Stimulated activated memory B cell treated with anti-CD40 and anti-IgM and Interleukin-4, amounts not matched to agents 10 μg/mL and 1 μg/mL and 100 μg/mL, for 72 hours (primary cell): ENCODE data around the gene SSRP1.

Experiments used
- ATAC-seq: fragments of 150-1000 bp; cut with Tn5 transposase; 2 replicates; pipeline ENCODE4 v1.10.0; 2021
- H3K27ac Mint-ChIP-seq: one replicate; pipeline ENCODE4 v1.8.0; 2022; ENCODE audit warnings: mild to moderate bottlenecking, mixed read lengths
- H3K27me3 Mint-ChIP-seq: one replicate; pipeline ENCODE4 v1.8.0; 2022; ENCODE audit warnings: mixed read lengths
- H3K36me3 Mint-ChIP-seq: one replicate; pipeline ENCODE4 v1.8.0; 2022; ENCODE audit warnings: mixed read lengths
- H3K4me1 Mint-ChIP-seq: one replicate; pipeline ENCODE4 v1.8.0; 2022; ENCODE audit warnings: mixed read lengths
- H3K4me3 Mint-ChIP-seq: one replicate; pipeline ENCODE4 v1.8.0; 2022; ENCODE audit warnings: mild to moderate bottlenecking, moderate library complexity, mixed read lengths
- H3K9me3 Mint-ChIP-seq: one replicate; pipeline ENCODE4 v1.8.0; 2022; ENCODE audit warnings: mixed read lengths

The SSRP1 gene

GRCh38 chr11:57335343-57336110 is at the start of gene SSRP1:
SSRP1 (minus strand) TSS chr11:57335892; CDS start chr11:57335121, 771 bp downstream.
- peaks cover 6% of the 10 kb centered on the region for H3K27me3 Mint-ChIP-seq
- H3K4me3 Mint-ChIP-seq: peak within 1 kb of the TSS; percentile 93
- H3K27ac Mint-ChIP-seq: peak within 1 kb of the TSS; percentile 98
- H3K4me1 Mint-ChIP-seq: peaks cover 36% of the 10 kb centered on the region
- H3K9me3 Mint-ChIP-seq: no peaks in the 10 kb centered on the region
- ATAC-seq: peak; percentile 99
- peaks cover 38% of the 10 kb centered on the region for H3K36me3 Mint-ChIP-seq

- no peak for ATAC-seq
- H3K4me3 Mint-ChIP-seq: no peak within 1 kb of the TSS
- no peaks in the 10 kb centered on the region for H3K9me3 Mint-ChIP-seq
- H3K4me1 Mint-ChIP-seq: no peaks in the 10 kb centered on the region
- H3K27ac Mint-ChIP-seq: no peak within 1 kb of the TSS
- peaks cover 37% of the 10 kb centered on the region for H3K27me3 Mint-ChIP-seq
- no peaks in the 10 kb centered on the region for H3K36me3 Mint-ChIP-seq
These were observed 45.3 kb upstream of the SSRP1 start, which contains the start of gene PRG3 for GRCh38 chr11:57380975-57381374. PRG3 (minus strand) TSS chr11:57381150; CDS start chr11:57380708, 442 bp downstream.

- Mint-ChIP-seq H3K27ac (no peak overlapping the region), H3K4me3 (no peak overlapping the region), H3K4me1 (no peaks in the 10 kb centered on the region), H3K9me3 (no peaks in the 10 kb centered on the region), H3K27me3 (peaks cover 37% of the 10 kb centered on the region), H3K36me3 (no peaks in the 10 kb centered on the region)
- no peak for ATAC-seq
These were observed 44.0 kb upstream of the SSRP1 start for GRCh38 chr11:57379732-57380131.

- Mint-ChIP-seq H3K4me1 (no peaks in the 10 kb centered on the region), H3K27ac (no peak overlapping the region), H3K27me3 (peaks cover 37% of the 10 kb centered on the region), H3K36me3 (no peaks in the 10 kb centered on the region), H3K4me3 (no peak overlapping the region), H3K9me3 (no peaks in the 10 kb centered on the region)
- ATAC-seq: no peak
These were observed 42.5 kb upstream of the SSRP1 start for GRCh38 chr11:57378186-57378585.

- Mint-ChIP-seq H3K27me3 (peaks cover 29% of the 10 kb centered on the region), H3K4me1 (no peaks in the 10 kb centered on the region), H3K27ac (no peak overlapping the region), H3K4me3 (no peak overlapping the region), H3K36me3 (no peaks in the 10 kb centered on the region), H3K9me3 (no peaks in the 10 kb centered on the region)
- ATAC-seq: no peak
These were observed 41.4 kb upstream of the SSRP1 start for GRCh38 chr11:57377107-57377506.

- H3K36me3 Mint-ChIP-seq: no peaks in the 10 kb centered on the region
- peak; percentile 52 for ATAC-seq
These were observed 40.7 kb upstream of the SSRP1 start for GRCh38 chr11:57376095-57377090.

GRCh38 chr11:57375490-57375889 is 39.8 kb upstream of the SSRP1 start:
- Mint-ChIP-seq H3K27ac (no peak overlapping the region), H3K9me3 (no peaks in the 10 kb centered on the region), H3K27me3 (peaks cover 30% of the 10 kb centered on the region), H3K4me3 (no peak overlapping the region), H3K36me3 (no peaks in the 10 kb centered on the region), H3K4me1 (no peaks in the 10 kb centered on the region)
- no peak for ATAC-seq

More at GRCh38 chr11:57376095-57377090, 40.7 kb upstream of the SSRP1 start:
- Mint-ChIP-seq H3K9me3 (no peaks in the 10 kb centered on the region), H3K4me3 (no peak overlapping the region), H3K27me3 (peaks cover 24% of the 10 kb centered on the region), H3K27ac (no peak overlapping the region), H3K4me1 (no peaks in the 10 kb centered on the region)

GRCh38 chr11:57374966-57375365 is 39.3 kb upstream of the SSRP1 start:
- Mint-ChIP-seq H3K4me1 (no peaks in the 10 kb centered on the region), H3K4me3 (no peak overlapping the region), H3K9me3 (no peaks in the 10 kb centered on the region), H3K27me3 (peaks cover 30% of the 10 kb centered on the region), H3K27ac (no peak overlapping the region), H3K36me3 (no peaks in the 10 kb centered on the region)
- no peak for ATAC-seq

- no peak overlapping the region for H3K27ac Mint-ChIP-seq
- no peaks in the 10 kb centered on the region for H3K4me1 Mint-ChIP-seq
- H3K9me3 Mint-ChIP-seq: no peaks in the 10 kb centered on the region
- no peak overlapping the region for H3K4me3 Mint-ChIP-seq
- peaks cover 39% of the 10 kb centered on the region for H3K27me3 Mint-ChIP-seq
- no peak for ATAC-seq
- H3K36me3 Mint-ChIP-seq: no peaks in the 10 kb centered on the region
These were observed 37.5 kb upstream of the SSRP1 start for GRCh38 chr11:57373146-57373545.

- Mint-ChIP-seq H3K27me3 (peaks cover 41% of the 10 kb centered on the region), H3K27ac (no peak overlapping the region), H3K36me3 (no peaks in the 10 kb centered on the region), H3K9me3 (no peaks in the 10 kb centered on the region), H3K4me3 (no peak overlapping the region), H3K4me1 (no peaks in the 10 kb centered on the region)
- no peak for ATAC-seq
These were observed 35.2 kb upstream of the SSRP1 start for GRCh38 chr11:57370941-57371340.

GRCh38 chr11:57370251-57370650 is 34.6 kb upstream of the SSRP1 start:
- no peaks in the 10 kb centered on the region for H3K4me1 Mint-ChIP-seq
- no peak overlapping the region for H3K27ac Mint-ChIP-seq
- no peak overlapping the region for H3K4me3 Mint-ChIP-seq
- no peaks in the 10 kb centered on the region for H3K9me3 Mint-ChIP-seq
- peaks cover 46% of the 10 kb centered on the region for H3K27me3 Mint-ChIP-seq
- no peaks in the 10 kb centered on the region for H3K36me3 Mint-ChIP-seq
- no peak for ATAC-seq

GRCh38 chr11:57368845-57369232 is 33.1 kb upstream of the SSRP1 start:
- no peaks in the 10 kb centered on the region for H3K4me1 Mint-ChIP-seq
- no peaks in the 10 kb centered on the region for H3K9me3 Mint-ChIP-seq
- ATAC-seq: no peak
- no peak overlapping the region for H3K27ac Mint-ChIP-seq
- H3K4me3 Mint-ChIP-seq: no peak overlapping the region
- H3K27me3 Mint-ChIP-seq: peaks cover 60% of the 10 kb centered on the region
- no peaks in the 10 kb centered on the region for H3K36me3 Mint-ChIP-seq

- H3K4me3 Mint-ChIP-seq: no peak overlapping the region
- H3K4me1 Mint-ChIP-seq: no peaks in the 10 kb centered on the region
- no peaks in the 10 kb centered on the region for H3K9me3 Mint-ChIP-seq
- no peak overlapping the region for H3K27ac Mint-ChIP-seq
- H3K36me3 Mint-ChIP-seq: no peaks in the 10 kb centered on the region
- peaks cover 66% of the 10 kb centered on the region for H3K27me3 Mint-ChIP-seq
- ATAC-seq: no peak
These were observed 32.6 kb upstream of the SSRP1 start for GRCh38 chr11:57368106-57368844.

- ATAC-seq: no peak
- no peaks in the 10 kb centered on the region for H3K36me3 Mint-ChIP-seq
- no peak overlapping the region for H3K4me3 Mint-ChIP-seq
- no peaks in the 10 kb centered on the region for H3K4me1 Mint-ChIP-seq
- peaks cover 75% of the 10 kb centered on the region for H3K27me3 Mint-ChIP-seq
- H3K27ac Mint-ChIP-seq: no peak overlapping the region
- peaks cover 3% of the 10 kb centered on the region for H3K9me3 Mint-ChIP-seq
These were observed 29.4 kb upstream of the SSRP1 start for GRCh38 chr11:57364851-57365660.
